K562 (cell line): ENCODE results near the gene GATA1. TPM values are rescaled to one million over a fixed set of nuclear protein-coding genes. Genes with fewer than 3 reads are reported as not detected.

Experiments
- RHOXF2B ChIP-seq: fragments of 250-450 bp; sonication (Bioruptor Pico); conservative IDR thresholded peaks from 2 replicates; pipeline ENCODE4 v1.5.1; 2021
- SIX5 ChIP-seq, 2 experiments: IDR thresholded peaks; 2 replicates each; pipeline ENCODE4 v1.6.1; 2011; ENCODE audit warnings: low read length in 2 of 2, borderline replicate concordance in 1 of 2, low read depth in 1 of 2, mild to moderate bottlenecking in 1 of 2, moderate library complexity in 1 of 2; ENCODE audit not compliant: insufficient read depth in 1 of 2
- SMARCB1 ChIP-seq: IDR thresholded peaks from 2 replicates; pipeline ENCODE4 v1.6.1; 2011; ENCODE audit warnings: improper control_type of control experiment, low read depth; ENCODE audit not compliant: insufficient read length
- ZC3H4 ChIP-seq: sonication (generic); formaldehyde crosslinking; IDR thresholded peaks from 2 replicates; pipeline ENCODE4 v1.9.0; 2021; ENCODE audit warnings: missing genetic modification reagents, borderline replicate concordance
- ZNF589 ChIP-seq: fragments of 200-800 bp; sonication (Bioruptor generic); IDR thresholded peaks from 2 replicates; pipeline ENCODE4 v1.6.1; 2016; ENCODE audit warnings: low read depth, missing genetic modification characterization, missing compliant biosample characterization
- ZNF764 ChIP-seq: fragments of 250-450 bp; sonication (Bioruptor Pico); IDR thresholded peaks from 2 replicates; pipeline ENCODE4 v1.4.0; 2020; ENCODE audit warnings: low read depth, mild to moderate bottlenecking, moderate library complexity
- polyA plus RNA-seq, 8 experiments: library from polyadenylated mRNA; depleted of rRNA in 4 of 8; stranded (reverse) in 5 of 8; unstranded in 3 of 8; fragments of >200 nt; fragmentation: Nextera tagmentation in 2 of 8; fragmentation: Illumina TruSeq in 1 of 8; extraction: Ambion mirVana in 2 of 8; extraction: Trizol in 1 of 8; gene quantifications; 2 replicates each; pipeline versions ENCODE4 v1.2.1 to v1.2.3, GENCODE V29; 2011 to 2014; ENCODE audit warnings: inconsistent platforms in 1 of 8, missing spikeins in 1 of 8
- total RNA-seq, 7 experiments: library from RNA; depleted of rRNA in 6 of 7; stranded (reverse); fragments of >200 nt in 6 of 7; fragmentation: Illumina TruSeq in 2 of 7; extraction: Trizol in 2 of 7; gene quantifications; 2 replicates each; pipeline versions ENCODE4 v1.2.1 to v1.2.3, GENCODE V29; 2011 to 2021; ENCODE audit warnings: low replicate concordance in 1 of 7
- TF ChIP-seq, protein P1 (sequence below): fragments of 450-650 bp; IDR thresholded peaks from 2 replicates; pipeline ENCODE4 v1.6.1; 2016; ENCODE audit warnings: antibody characterized with exemption
- TF ChIP-seq, protein P2 (sequence below): fragments of 250-450 bp; sonication (Bioruptor Pico); IDR thresholded peaks from 2 replicates; pipeline ENCODE4 v1.5.0; 2022; ENCODE audit warnings: mild to moderate bottlenecking
- TF ChIP-seq, protein P3 (sequence below): fragments of 250-450 bp; sonication (Bioruptor Pico); IDR thresholded peaks from 2 replicates; pipeline ENCODE4 v1.5.0; 2021; ENCODE audit warnings: mild to moderate bottlenecking, moderate library complexity
- TF ChIP-seq, protein P4 (sequence below): sonication (generic); formaldehyde crosslinking; IDR thresholded peaks from 2 replicates; pipeline ENCODE4 v1.8.0; 2022; ENCODE audit warnings: mild to moderate bottlenecking, low read depth, missing genetic modification reagents
- TF ChIP-seq, protein P5 (sequence below): fragments of 250-450 bp; sonication (Bioruptor Pico); IDR thresholded peaks from 2 replicates; pipeline ENCODE4 v1.8.0; 2021; ENCODE audit warnings: mild to moderate bottlenecking, moderate library complexity
- TF ChIP-seq, protein P6 (sequence below): fragments of 450-650 bp; formaldehyde crosslinking; IDR thresholded peaks from 2 replicates; pipeline ENCODE4 v1.4.0; 2022; ENCODE audit warnings: mild to moderate bottlenecking, moderate library complexity
- TF ChIP-seq, protein P7 (sequence below): IDR thresholded peaks from 3 replicates; pipeline ENCODE4 v1.6.1; 2011; ENCODE audit warnings: borderline replicate concordance, mild to moderate bottlenecking, moderate library complexity; ENCODE audit not compliant: insufficient read length; ENCODE audit errors: extremely low read depth

GATA1 gene
- total and polyA plus RNA-seq, 9 of the 15 experiments (the other 6 are each of a cell fraction or from before 2014, with no cell fraction given) = 11.9 to 291 (median 116) TPM

DNA sequence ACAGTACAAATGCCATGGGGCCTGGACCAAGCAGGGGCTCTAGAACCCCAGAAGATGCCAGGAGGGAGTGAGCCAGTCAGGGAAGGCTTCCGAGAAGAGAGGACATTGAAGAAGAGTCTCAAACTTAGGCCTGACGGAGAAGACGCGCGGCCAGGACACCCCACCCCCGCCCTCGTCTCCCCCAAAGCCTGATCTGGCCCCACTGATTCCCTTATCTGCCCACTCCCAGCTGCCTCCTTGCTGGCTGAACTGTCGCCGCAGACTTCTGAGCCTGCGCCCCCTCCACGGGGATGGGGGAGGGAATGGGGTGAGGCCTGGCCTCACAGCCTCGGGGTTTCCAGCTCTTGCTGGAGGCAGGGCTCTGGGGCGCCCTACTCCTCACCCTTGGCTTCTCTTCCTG, 3.6 kb upstream of the GATA1 start (continued):
- TF ChIP-seq, protein P1, sequence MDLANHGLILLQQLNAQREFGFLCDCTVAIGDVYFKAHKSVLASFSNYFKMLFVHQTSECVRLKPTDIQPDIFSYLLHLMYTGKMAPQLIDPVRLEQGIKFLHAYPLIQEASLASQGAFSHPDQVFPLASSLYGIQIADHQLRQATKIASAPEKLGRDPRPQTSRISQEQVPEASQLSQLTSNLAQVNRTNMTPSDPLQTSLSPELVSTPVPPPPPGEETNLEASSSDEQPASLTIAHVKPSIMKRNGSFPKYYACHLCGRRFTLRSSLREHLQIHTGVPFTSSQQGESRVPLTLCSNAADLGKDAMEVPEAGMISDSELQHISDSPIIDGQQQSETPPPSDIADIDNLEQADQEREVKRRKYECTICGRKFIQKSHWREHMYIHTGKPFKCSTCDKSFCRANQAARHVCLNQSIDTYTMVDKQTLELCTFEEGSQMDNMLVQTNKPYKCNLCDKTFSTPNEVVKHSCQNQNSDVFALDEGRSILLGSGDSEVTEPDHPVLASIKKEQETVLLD = 0 out of 2 replicates have a peak, but pooled peaks have one; percentile 67
- TF ChIP-seq, protein P2, sequence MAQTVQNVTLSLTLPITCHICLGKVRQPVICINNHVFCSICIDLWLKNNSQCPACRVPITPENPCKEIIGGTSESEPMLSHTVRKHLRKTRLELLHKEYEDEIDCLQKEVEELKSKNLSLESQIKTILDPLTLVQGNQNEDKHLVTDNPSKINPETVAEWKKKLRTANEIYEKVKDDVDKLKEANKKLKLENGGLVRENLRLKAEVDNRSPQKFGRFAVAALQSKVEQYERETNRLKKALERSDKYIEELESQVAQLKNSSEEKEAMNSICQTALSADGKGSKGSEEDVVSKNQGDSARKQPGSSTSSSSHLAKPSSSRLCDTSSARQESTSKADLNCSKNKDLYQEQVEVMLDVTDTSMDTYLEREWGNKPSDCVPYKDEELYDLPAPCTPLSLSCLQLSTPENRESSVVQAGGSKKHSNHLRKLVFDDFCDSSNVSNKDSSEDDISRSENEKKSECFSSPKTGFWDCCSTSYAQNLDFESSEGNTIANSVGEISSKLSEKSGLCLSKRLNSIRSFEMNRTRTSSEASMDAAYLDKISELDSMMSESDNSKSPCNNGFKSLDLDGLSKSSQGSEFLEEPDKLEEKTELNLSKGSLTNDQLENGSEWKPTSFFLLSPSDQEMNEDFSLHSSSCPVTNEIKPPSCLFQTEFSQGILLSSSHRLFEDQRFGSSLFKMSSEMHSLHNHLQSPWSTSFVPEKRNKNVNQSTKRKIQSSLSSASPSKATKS (CRISPR knock-in tag) = no peak
- no peak for TF ChIP-seq RHOXF2B
- TF ChIP-seq ZNF764 (CRISPR knock-in tag) = no peak
- TF ChIP-seq, protein P3, sequence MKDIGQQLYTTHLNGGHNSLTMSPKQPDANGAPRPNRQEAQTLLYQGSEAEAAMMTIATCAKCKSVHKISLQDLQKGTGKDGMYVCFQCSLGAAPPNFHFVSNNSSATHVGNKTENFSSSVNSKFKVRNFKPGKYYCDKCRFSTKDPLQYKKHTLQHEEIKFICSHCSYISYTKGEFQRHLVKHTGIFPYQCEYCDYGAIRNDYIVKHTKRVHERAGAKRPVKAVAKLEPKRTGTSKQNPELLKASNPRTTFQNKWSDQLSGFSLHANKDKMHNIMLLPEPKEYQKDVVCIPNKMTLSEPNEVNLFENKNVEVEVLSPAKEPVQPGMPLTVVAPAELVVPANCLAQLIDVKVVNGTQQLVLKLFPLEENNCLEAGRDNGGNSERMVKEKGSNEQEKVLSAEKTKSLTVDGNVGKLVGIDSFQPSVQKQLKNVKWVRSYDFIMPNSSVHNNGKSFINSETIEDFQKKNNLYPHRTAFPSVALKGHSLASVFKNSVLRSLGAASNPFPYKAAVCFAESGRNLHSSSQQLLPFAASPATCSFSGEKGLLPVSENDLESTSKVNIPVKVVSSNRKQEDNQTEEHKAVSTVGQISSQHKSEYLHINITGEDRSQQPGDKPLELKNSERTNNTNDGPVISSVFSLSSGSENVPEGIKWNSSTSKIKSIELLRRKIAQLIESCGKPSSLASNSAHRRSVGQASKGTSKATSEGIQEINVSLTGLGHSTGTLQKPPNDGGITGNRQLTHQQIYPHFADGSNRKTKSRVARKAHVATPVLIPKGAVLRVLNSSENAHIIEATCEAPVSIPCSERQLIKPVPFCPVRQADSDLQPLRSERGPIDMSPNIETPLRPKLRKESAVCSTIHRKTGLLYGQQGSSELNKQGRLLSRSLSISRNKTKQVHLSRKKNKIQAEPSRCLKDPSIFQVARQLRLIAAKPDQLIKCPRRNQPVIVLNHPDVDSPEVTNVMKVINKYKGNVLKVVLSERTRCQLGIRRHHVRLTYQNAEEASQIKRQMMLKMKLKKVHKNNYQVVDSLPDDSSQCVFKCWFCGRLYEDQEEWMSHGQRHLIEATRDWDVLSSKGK (CRISPR knock-in tag) = no peak
- peak; percentile 75; the same call in 1 of the 2 replicates for TF ChIP-seq ZNF589 (CRISPR knock-in tag)
- TF ChIP-seq, protein P4, sequence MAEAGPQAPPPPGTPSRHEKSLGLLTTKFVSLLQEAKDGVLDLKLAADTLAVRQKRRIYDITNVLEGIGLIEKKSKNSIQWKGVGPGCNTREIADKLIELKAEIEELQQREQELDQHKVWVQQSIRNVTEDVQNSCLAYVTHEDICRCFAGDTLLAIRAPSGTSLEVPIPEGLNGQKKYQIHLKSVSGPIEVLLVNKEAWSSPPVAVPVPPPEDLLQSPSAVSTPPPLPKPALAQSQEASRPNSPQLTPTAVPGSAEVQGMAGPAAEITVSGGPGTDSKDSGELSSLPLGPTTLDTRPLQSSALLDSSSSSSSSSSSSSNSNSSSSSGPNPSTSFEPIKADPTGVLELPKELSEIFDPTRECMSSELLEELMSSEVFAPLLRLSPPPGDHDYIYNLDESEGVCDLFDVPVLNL (CRISPR knock-in tag) = no peak
- TF ChIP-seq, protein P5, sequence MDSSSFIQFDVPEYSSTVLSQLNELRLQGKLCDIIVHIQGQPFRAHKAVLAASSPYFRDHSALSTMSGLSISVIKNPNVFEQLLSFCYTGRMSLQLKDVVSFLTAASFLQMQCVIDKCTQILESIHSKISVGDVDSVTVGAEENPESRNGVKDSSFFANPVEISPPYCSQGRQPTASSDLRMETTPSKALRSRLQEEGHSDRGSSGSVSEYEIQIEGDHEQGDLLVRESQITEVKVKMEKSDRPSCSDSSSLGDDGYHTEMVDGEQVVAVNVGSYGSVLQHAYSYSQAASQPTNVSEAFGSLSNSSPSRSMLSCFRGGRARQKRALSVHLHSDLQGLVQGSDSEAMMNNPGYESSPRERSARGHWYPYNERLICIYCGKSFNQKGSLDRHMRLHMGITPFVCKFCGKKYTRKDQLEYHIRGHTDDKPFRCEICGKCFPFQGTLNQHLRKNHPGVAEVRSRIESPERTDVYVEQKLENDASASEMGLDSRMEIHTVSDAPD = no peak
- TF ChIP-seq, protein P6, sequence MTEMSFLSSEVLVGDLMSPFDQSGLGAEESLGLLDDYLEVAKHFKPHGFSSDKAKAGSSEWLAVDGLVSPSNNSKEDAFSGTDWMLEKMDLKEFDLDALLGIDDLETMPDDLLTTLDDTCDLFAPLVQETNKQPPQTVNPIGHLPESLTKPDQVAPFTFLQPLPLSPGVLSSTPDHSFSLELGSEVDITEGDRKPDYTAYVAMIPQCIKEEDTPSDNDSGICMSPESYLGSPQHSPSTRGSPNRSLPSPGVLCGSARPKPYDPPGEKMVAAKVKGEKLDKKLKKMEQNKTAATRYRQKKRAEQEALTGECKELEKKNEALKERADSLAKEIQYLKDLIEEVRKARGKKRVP (CRISPR knock-in tag) = no peak
- no peak for TF ChIP-seq SMARCB1
- TF ChIP-seq ZC3H4 (CRISPR knock-in tag) = no peak
- no peak for TF ChIP-seq SIX5 (IDR thresholded peaks at IDR 0.05; ENCODE audit: borderline replicate concordance in 1 of 2, insufficient read depth in 1 of 2, low read depth in 1 of 2, low read length in 2 of 2)
- TF ChIP-seq, protein P7, sequence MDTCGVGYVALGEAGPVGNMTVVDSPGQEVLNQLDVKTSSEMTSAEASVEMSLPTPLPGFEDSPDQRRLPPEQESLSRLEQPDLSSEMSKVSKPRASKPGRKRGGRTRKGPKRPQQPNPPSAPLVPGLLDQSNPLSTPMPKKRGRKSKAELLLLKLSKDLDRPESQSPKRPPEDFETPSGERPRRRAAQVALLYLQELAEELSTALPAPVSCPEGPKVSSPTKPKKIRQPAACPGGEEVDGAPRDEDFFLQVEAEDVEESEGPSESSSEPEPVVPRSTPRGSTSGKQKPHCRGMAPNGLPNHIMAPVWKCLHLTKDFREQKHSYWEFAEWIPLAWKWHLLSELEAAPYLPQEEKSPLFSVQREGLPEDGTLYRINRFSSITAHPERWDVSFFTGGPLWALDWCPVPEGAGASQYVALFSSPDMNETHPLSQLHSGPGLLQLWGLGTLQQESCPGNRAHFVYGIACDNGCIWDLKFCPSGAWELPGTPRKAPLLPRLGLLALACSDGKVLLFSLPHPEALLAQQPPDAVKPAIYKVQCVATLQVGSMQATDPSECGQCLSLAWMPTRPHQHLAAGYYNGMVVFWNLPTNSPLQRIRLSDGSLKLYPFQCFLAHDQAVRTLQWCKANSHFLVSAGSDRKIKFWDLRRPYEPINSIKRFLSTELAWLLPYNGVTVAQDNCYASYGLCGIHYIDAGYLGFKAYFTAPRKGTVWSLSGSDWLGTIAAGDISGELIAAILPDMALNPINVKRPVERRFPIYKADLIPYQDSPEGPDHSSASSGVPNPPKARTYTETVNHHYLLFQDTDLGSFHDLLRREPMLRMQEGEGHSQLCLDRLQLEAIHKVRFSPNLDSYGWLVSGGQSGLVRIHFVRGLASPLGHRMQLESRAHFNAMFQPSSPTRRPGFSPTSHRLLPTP = no peak
